Stimulated activated CD4-positive, alpha-beta T cell treated with anti-CD3 and anti-CD28 coated beads, Interleukin-12 subunit alpha, Interleukin-12 subunit beta, amount 100 ng/mL, for 24 hours (primary cell): ENCODE data around the gene PARP8.

Source experiments
- DNase-seq, 2 experiments: peaks; one replicate each; pipeline ENCODE4 v3.0.0-alpha.2; 2020; ENCODE audit warnings: low read depth in 2 of 2

The PARP8 gene

DNA sequence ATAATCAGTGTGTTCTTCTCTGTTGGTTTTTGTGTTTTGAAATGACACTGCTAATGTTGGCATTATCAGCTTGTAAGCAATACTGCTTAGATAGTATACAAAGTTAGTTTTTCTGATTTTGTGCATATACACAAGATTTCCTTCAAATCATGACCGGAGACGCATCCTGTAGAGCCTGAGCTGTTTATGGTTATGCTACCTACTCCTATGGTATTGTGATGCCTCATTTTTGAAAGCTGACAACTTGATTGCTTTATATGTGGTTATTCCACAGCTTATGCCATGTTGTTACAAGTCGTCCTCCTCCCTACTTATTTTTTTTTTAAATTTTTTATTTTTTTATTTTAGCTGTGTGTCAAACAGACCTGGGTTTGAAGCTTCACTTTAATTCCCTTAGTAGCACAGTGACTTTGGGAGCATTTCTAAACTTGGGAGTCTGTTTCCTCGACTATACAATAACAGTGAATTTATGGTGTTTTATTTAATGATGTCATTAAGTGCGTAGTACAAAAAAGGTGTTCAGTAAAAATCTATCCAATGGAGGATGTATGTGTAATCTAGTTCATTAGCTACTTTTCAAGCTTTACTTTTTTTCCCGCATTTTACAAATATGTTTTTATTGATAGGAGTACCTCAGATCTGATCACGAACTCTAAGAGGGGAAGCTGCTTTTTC, 59.5 kb downstream of the PARP8 start:
- no peak for DNase-seq

DNA sequence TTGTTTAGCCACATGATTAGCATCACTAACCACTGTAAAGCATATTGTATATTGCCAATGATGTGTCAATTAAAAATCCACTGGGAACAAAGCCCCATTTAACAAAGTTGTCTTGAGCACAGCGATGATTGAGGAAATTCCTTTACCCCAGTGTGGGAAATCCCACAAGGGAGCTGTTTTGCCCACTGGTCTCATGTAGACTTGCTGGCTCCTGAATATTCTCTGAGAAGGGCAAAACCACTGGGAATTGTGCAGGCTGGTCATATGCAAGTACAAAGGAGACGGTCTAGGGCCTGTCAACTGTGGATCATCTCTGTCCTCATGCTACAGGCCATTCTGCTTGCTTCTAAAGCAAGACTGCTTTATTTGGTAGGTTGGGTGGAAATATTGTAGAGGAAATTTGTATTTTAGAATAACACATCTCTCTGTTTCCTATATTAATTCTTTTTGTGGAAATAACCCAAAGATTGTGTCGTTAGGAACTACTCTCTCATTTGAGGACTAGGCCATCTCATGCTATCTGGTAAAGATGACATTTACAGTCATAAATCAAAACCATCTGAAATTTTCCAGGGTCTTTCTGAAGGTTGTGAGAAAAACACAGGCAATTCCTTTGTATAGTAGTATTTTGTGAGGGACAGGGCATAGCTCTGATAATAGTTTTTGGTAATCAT, 60.2 kb downstream of the PARP8 start:
- DNase-seq: no peak

DNA sequence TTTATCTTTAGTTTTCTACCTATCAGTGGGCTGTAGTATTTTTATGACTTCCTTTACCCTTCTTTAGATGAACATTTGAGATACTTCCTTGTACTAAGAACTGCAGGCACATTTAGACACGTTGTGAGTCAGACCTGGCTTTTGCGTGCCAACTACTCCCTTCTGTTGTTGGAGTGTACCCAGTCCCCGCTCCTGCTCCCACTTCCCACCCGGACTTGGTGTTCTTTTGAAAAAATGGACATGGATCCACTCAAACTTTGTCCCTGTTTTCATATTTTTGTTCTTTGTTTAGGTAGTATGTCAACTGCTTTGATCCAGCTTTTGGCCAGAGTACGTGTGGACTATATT, 60.7 kb downstream of the PARP8 start:
- DNase-seq: no peak

DNA sequence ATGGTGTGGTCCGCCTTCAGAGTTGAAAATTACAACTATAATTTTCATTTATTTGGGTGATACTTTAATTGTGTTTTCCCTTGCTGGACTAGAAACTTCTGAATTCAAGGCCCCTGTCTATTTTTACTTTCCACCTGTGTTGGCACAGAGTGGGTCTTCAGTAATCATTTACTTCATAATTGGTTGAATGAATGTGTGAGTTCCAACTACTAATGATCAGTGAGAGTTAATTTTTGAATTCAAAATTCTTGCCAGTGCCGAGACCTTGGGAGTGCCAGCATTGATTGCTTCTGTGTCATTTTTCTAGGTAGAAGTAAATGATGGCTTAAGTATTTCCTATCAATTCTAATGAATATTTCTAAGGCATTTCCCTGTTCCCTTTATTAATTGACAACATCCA, 61.4 kb downstream of the PARP8 start:
- DNase-seq: no peak

DNA sequence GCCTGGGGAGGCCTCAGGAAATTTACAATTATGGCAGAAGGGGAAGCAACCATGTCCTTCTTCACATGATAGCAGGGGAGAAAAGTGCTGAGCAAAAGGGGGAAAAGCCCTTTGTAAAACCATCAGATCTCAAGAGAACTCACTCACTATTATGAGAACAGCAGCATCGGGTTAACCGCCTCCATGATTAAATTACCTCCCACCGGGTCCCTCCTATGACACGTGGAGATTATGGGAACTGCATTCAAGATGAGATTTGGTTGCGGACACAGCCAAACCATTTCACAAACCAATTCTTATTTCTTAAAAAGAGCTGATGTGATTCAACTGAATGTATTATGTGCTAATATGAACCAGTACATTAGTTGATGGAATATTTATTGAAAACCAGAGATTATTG, 63.9 kb downstream of the PARP8 start:
- no peak for DNase-seq

DNA sequence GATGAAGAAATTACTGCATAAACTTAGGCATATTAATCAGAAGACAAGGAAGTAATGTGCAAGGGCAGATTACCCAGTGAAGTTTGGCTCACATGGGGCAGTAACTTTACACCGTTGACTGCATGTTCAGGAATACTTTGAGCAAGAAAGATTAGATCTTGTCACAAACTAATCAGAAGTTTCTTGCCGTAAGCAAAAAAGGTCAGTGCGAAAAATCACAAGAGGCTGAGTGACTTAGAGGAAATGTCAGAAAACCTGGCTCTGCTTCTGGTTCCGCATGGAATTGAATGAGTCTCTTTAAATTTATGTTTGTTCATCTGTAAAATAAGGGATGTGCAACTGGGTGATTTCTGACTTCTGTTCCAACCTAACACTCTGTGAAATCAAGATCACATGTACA, 64.4 kb downstream of the PARP8 start:
- no peak for DNase-seq

DNA sequence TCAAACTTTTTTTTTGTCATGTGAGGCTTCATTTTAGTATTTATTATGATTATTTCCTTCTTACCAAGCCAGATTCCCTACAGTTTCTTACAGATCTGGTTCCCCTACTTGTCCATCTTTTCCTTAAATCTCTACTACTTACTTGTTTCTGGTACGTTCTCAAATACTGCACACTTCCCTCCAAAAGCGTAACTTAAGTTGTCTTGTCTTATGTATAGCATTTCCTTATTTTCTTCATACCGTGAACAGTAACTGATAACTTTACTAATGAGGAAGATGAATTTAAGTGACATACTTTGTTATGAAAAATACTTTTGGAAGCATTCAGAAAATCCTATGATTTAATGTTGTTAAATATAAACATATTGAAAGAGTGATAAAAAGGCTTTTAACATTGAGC, 67.3 kb downstream of the PARP8 start:
- DNase-seq: no peak

DNA sequence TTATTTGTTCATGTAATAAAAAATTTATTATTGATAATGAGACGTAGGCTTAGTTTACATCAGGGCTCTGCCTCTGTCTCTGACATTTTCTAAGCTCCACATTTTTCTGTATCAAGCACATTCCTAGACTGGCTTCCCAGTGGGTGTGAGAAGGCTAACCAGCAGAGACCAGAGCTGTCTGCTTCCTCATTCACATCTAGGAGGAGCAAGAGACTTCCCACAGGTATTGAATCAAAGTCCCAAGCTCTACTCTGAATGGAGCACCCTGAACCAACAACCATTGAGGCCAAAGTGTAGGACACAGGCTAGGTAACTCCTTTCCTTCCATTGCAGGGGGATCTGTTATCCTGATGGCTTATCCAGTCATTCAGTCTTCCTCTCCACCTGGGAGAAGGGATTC, 72.4 kb downstream of the PARP8 start:
- no peak for DNase-seq

DNA sequence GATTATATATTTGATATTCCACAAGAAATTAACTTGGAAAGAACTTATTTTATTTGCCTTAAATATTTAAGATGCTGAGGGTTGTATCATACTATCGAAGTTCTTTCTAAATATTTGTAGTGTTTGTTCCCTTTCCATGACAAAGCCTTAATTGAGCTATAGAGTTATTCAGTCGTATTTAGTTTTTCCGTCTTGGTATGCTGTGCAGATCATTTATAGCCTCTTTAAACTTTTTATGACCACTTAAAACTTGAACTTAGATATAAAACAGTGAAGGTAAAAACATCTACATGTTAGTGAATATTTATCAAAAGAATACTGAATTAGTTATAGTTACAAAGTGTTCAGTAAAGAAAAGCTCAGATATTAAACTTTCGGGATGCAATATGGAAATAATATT, 74.4 kb downstream of the PARP8 start:
- DNase-seq: no peak

DNA sequence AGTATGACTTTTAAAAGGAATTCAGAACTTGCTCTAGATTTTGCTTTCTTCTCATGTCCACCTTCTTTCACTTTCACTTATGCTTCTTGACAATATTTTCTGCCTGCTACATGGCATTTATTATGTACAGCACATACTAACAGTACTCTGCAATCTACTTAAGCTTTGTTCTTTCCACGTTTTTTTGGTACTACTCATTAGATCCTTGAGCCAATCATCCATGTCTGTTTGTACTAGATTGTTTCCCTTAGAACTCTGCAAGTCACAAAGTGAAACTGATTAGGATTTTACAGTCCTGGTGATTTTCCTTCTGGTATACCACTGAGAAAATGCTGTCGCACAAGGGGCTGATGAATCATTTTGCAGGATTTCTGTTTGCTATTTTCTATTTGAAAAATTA, 78.3 kb downstream of the PARP8 start:
- no peak for DNase-seq

DNA sequence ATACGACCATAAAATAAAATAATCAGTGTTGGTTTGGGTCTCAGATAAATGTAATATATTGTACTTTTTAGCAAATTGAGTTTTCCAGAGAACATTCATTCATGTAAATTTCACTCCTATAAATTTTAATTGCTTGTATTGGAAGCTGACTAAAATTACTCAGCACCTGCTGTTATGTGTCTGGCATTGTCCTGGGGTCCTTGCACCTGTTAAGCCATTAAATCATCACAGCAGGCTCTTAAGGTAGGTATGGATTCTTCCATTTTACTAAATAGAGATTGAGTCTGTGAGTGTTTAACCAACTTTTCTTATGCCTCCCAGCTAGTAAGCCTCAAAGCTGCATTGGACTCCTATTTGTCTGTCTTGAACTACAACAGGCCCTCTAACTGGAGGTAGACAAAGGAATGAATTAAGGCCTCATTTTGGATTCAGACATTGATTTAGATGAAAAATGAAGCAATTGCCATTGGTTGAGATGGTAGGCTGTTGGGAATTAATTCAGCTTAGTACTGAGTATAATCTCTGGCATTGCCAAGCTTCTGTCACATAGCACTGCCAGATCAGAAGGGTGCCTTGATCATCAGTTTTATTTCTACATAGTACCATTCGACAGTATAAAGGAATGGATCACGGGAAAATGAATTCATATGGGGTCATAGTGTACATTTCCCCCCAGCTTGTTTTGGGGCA, 78.9 kb downstream of the PARP8 start:
- DNase-seq: no peak

DNA sequence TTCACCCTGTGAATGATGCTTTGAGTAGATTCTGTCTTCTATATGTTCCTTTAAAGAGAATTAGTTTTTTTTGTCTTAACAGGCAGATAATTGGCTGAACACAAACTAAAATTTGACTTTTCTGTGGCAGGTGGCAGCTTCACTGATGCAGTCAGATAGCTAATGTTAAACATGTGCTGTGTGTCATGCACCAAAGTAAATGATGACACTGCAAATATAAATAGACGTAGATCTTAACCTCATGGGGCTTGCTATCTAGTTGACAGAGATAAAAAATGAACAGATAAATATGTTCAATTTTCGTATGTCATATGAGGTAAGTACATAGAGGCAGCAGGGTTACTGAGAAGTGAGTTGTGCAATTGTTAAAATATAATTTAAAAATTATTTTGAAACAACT, 82.7 kb downstream of the PARP8 start:
- no peak for DNase-seq

DNA sequence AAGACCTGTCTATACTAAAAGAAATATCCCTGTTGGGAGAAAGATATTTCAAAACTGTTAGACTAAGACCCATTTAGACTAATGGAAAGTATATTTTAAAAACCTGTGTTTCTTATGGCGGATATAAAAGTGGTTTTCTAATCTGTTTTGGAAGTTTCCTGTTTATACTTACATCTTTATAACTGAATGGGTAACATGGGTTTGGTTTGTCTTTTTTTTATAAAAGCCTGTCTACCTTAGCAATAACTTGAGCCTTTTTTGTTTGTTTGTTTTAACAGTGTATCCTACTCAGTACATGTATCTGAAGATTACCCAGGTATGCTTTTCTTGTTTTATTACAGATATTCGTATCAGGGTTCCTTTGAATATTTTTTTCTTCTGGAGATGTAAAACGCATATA, 83.4 kb downstream of the PARP8 start:
- DNase-seq: no peak

DNA sequence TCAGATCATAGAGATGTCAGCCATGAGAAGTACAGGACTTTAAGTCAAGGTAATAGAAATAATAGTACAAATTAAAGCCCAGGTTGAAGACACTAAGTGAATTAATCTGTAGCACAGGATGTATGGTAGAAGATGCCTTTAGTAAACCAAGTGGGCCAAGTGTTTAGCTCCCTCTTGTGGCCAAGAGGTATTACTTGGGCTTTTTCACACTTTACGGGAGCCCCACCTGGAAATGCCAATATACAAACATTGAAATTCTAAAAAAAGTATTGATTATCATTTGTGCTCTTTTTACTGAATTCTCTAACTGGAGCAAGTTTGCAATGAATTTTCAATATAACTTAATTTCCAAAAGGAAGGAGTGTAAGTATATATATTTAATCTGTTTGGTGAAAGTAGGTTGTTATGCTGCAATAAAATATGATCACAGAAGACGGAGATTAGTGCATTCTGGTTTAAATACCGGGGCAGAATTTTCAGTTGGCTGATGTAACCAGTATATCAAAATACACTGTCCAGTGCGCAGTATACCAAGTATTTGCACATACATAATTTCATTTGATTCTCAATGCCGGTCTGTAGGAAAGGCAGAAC, 84.7 kb downstream of the PARP8 start:
- DNase-seq: no peak

DNA sequence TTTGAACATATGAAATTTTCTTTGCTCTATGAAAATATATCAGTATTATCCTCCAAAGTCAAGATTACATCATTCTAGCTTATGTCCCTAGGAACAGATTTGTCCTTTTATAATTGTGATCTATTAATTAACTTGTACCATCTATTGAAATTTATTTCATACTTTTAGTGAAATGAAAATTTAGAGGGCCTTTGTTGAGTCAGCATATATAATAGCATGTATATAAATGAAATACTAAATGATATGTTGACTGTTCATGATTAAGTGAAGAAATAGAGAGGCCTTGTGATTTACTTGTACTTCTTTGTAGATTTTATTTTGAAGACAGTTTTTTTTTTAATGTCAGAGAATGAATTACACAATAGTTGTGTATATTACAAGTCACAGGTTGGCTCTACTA, 86.4 kb downstream of the PARP8 start:
- DNase-seq: no peak

DNA sequence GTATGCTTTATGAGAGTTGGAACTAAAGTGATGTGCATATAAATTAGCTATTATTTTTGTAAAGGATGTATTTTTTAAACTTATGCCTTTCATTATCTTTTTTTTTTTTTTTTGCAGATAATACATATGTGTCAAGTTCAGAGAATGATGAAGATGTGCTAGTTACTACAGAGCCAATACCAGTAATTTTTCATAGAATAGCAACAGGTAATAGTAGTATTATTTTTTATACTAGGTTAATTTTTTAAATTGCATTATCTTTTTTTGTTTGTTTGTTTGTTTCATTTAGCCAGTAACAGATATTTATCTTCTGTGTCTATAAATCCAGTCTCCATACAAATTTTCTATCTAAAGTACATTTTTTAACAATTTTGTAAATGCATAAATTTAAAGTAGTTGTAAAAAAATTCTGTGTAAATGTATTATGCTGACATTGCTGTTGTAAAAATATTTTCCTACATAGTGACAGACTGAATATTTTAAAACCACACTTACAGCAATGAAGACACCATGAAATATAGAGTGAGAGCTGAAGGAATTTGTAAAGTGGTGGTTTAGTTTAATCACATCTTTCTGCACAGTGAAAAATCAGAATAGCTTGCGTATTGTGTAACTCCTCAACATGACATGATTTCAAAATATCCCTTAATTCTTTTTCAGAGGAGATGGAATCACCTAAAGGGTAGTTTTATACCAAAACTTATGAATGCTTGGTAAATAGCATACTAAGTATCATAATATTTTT, 93.3 kb downstream of the PARP8 start:
- DNase-seq: no peak

DNA sequence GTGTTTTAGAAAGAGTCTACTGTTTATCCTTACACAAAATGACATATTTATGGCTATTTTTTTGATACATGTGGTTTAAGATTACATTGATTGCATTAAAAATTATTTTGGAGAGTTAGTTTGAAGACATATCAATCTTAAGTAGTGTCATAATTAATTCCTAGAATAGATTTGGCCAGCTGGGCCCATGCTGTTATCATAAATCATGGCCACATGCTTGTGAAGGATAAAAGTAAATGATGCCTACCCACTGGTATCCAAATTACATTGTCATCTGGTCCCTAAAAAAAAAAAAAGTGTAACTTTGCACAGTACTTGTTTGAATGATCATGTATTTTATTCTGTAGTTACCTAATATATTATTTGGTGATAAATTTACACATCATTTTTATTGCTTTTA, 96.9 kb downstream of the PARP8 start:
- no peak for DNase-seq

DNA sequence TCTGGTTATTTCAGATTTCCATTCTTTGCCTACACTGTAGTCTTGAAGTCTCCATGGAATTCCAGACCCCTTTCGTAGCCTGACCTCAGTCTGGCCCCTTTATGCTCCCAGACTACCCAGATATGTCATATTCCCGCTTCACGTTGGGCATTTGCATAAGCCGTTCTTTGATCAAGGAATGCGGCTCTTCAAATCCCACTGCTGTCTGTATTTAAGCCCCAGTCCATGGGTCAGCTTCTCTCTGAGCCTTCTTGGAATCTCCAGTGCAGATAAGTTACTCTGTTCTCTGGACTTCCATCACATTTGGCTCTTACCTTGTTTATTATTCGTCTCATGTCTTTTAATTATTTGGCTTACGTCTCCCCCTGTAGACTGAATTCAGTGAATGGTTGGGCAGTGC, 97.4 kb downstream of the PARP8 start:
- DNase-seq: no peak

DNA sequence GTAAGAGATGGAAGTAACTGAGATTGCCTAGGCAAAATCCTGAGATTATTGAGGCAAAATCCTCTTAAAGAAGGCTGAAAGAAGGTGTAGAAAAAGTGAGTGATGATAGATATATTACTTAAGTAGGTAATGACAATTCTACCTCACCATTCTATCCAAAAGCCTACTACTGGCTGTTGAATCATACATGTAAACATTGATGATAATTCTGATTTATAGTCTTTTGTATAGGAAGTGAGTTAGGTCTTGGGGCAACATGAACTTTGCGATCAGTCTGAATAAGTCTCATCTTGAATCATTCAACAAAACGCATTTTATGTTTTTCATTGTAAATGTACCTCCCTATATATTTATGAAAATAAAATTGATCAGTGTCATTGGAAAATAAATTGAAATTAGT, 99.6 kb downstream of the PARP8 start:
- DNase-seq: no peak

DNA sequence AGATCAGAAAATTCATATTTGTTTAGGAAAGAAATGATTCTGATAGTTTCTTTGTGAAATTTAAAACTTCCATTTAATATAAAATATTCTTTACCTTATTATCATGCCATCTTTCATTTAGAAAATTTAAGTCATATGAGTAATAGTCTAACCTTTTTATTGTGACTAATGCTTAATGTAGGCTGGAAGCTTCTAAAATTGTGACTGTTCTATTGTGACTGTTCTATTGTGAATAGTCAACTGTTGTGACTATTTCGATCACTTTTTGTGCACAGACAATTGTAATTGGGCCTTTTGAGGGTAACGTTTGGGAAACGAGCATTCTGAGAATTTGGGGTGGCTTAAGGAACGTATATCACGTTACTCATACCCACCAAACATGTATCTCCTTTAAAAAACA, 100.0 kb downstream of the PARP8 start:
- DNase-seq: no peak

DNA sequence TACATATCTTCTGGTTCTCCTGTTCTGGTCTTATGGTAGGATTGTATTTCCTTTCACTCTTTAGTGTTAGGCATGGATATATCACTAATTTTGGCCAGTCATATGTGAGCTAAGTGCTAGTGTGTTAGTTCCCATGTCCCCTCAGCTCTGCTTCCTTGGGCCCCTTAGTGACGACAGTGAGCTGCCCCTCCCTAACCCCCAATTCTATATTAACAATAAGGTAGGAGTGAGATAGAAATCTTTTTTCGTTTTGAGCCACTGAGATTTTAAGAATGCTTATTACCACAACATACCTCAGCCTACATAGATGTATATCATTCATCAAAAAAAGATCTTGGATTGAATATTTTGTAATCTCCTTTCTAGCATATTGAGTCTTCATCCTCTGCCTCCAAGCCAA, 100.5 kb downstream of the PARP8 start:
- DNase-seq: no peak

DNA sequence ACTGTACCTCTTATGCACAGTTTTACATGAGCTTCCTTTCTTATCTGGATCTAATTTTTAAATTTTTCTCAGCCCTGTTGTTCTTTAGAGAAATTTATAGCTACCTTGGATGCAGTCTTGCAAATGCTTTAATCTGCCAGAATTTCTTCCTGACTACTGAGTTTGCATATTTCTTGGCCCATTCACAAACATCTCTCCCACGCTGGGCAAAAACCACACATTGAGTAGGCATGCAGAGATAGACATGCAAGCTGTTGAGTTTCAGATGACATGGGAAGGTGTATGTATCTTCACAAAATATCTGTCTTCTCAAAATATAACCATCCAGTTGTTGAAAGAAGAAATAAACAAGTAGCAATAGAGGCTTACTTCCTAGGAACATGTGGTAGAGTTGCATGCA, 101.2 kb downstream of the PARP8 start:
- no peak for DNase-seq
